Heart left ventricle (tissue), 13 donors: ENCODE results near the gene TUBA4A.

Source experiments
- CTCF ChIP-seq, 12 donors: fragments of 200-600 bp; sonication (generic) in 4 of 12; IDR thresholded peaks; one replicate each; pipeline versions ENCODE4 v1.5.0 to v1.8.0; 2018 to 2022; ENCODE audit warnings: antibody characterized with exemption in 12 of 12, mild to moderate bottlenecking in 5 of 12
- POLR2A ChIP-seq, 2 donors: fragments of 450-650 bp; IDR thresholded peaks; one replicate each; pipeline ENCODE4 v1.6.1; 2017; ENCODE audit warnings: antibody characterized with exemption in 2 of 2, mild to moderate bottlenecking in 2 of 2, moderate library complexity in 2 of 2
- donor health status: ischemic (EF 13 %, LVEDD 7.1; RV severe dilation, severe dysfunction).
- donor health status: DM: no; HTN: yes; CAD: no.
- donor health status: DM: no; HTN: no; CAD: no.
- donor health status: ischemic (EF 25% LVEDD 6.9; RV normal size, moderate dysfunction).
- donor health status: ischemic (EF 25% LVEDD 5.7; RV mildly dilated, moderate dysfunction).
- donor health status: ischemic (EF 35%, LVEDD 5.7; RV mildly dilated, moderate dysfunction).
- donor health status: nonischemic (EF 11% LVEDD 7.7; RV severe dilation, severe dysfunction).
- donor health status: DM: yes; HTN: yes; CAD: no.
- donor health status: PGD.
- donor health status: ischemic (EF 29% LVEDD 5.4; RV normal size, mild dysfunction).
- donor health status: nonischemic (EF 23%, LVEDD 6.1; RV moderate dilation, normal function).

- no peak for TF ChIP-seq CTCF (IDR thresholded peaks at IDR 0.05)
- no peak for TF ChIP-seq POLR2A (IDR thresholded peaks at IDR 0.05)
Observed at GRCh38 chr2:219213026-219213415, 40.7 kb downstream of the TUBA4A start.
